GM19452 (cell line): Measurements from ENCODE around the gene PLCL2.
"Not testable (repeated sequence)": the region's sequence is repeated elsewhere in the genome, so short reads cannot be mapped to it uniquely, and the experiment has no call there.

Experiments
- ATAC-seq: cut with Tn5 transposase; IDR thresholded peaks from one replicate; pipeline ENCODE4 v1.9.1; 2021; ENCODE audit not compliant: unreplicated experiment

Gene PLCL2

GRCh38 chr3:17065881-17066280 is 181.1 kb downstream of the PLCL2 start:
- ATAC-seq = no peak

- ATAC-seq = no peak
Measured at GRCh38 chr3:17069754-17070153, 185.0 kb downstream of the PLCL2 start.

DNA sequence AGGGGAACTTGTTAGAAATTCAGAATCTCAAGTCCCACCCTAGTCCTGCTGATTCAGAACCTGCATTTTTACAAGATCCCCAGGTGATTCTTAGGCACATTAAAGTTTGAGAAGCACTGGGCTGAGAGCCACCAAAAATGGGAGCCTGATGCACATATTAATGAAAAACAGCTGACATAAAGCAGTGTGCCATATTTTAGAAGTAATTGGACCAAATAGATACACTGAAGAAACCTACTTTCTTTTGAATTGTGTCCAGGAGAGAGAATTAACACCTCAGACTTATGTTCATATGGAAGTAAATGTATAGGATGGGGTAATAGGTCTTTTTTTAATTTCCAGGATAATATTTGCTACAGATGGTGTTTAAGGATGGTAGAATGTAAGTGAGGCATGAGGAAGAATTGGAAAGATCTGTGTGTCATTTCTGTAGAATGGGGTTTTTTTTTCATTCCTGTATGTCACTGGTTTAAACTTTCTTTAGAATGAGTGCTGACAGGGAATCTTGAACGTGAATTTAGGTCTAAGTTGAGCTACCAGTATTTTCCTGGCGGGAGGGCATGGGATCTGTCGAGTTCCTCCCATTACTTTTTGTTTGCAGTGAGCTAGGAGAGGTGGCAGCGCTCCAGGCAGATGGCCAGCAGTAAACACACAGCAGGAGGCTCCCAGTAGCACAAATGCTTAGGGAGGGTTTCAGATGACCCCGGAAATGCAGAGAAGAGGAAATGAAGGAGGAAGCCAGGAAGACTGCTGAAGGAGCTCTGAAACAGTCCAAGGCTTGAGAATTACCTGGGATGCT is 185.6 kb downstream of the PLCL2 start:
- no peak for ATAC-seq

DNA sequence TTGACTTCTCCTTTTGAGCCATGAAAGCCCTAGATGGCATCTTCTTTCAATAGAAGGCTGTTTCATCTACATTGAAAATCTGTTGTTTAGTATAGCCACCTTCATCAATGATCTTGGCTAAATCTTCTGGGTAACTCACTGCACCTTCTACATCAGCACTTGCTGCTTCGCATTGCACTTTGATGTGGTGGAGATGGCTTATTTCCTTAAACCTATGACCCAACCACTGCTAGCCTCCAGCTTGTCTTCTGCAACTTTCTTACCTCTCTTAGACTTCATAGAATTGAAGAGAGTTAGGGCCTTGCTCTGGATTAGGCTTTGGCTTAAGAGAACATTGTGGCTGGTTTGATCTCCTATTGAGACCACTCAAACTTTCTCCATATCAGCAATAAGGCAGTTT is 189.8 kb downstream of the PLCL2 start:
- ATAC-seq = no peak

GRCh38 chr3:17075358-17075757 is 190.6 kb downstream of the PLCL2 start:
- no peak for ATAC-seq

GRCh38 chr3:17075907-17076306 is 191.2 kb downstream of the PLCL2 start:
- no peak for ATAC-seq

GRCh38 chr3:17076940-17077605 is 192.3 kb downstream of the PLCL2 start:
- ATAC-seq = no peak

- ATAC-seq = no peak
Measured at GRCh38 chr3:17077606-17078005, 192.9 kb downstream of the PLCL2 start.

- ATAC-seq = no peak
Measured at GRCh38 chr3:17078926-17079465, 194.2 kb downstream of the PLCL2 start.

GRCh38 chr3:17079933-17080332 is 195.2 kb downstream of the PLCL2 start:
- no peak for ATAC-seq

DNA sequence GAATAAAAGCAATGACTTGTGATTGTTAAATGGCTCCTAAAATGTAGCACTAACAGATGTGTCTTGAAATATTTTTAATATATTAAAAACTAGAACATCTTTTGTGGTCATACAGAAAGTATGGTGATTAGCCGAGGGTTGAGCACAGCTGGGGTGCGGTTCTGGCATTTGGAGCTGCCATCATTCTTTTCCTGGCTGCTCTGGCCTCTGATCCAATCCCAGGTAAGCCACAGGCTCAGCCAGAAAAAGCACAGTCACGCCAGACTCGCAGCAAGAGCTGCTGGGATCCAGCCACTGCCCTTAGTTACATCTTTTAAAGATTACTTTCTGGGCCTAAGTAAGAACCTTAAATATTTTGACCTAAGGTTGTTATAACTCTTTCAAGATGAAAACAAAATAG is 196.8 kb downstream of the PLCL2 start:
- no peak for ATAC-seq

DNA sequence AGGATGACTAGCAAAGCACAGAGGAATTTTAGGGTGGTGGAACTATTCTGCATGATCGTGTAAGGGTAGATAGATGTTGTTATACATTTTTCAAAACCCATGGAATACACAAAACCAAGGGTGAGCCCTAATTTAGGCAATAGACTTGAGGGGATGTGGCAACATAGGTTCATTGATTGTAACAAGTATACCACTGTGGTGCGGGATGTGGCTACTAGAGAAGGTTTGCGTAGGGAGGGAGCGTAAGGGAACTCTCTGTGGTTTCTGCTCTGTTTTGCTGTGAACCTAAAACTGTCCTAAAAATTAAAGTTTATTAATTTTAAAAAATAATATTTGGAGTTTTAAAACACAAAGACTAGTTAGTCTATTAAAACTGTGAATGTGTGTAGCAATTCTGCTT is 202.8 kb downstream of the PLCL2 start:
- no peak for ATAC-seq

DNA sequence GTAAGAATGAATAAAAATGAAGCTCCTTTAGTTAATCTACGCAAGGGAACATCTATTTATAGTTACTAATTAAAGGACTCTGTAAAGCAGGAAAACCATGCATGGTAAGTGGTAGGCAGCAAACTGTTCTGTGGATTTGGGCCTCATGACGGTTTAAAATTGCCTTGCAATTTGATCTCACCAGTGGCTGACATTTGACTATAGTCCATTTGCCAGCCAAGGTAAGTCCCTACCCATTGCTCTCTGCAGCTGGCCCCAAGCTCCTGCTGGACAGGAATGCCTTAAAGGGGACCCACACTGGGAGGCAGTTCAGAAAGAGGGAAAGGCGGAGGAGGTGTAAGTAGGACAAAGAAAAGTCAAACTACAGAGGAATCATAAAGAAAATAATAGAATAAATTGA is 203.3 kb downstream of the PLCL2 start:
- ATAC-seq = no peak

- ATAC-seq = no peak
Measured at GRCh38 chr3:17088602-17089313, 204.0 kb downstream of the PLCL2 start.

DNA sequence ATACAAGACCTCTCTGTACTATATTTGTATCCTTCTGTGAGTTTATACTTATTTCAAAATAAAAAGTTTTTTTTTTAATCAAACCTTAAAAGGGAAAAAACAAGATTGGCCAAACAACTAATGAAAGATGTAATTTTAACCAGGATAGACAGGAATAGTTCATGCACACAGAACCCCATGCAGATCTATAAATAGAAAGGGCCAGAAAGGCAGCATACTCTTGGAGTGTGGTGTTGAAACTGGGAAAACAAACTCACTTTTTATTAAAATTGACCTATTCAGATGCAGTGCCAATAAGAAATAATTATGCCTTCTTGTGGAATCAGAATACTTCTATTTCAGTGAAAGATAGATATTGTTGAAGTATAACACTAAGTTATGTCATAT is 204.6 kb downstream of the PLCL2 start:
- no peak for ATAC-seq

DNA sequence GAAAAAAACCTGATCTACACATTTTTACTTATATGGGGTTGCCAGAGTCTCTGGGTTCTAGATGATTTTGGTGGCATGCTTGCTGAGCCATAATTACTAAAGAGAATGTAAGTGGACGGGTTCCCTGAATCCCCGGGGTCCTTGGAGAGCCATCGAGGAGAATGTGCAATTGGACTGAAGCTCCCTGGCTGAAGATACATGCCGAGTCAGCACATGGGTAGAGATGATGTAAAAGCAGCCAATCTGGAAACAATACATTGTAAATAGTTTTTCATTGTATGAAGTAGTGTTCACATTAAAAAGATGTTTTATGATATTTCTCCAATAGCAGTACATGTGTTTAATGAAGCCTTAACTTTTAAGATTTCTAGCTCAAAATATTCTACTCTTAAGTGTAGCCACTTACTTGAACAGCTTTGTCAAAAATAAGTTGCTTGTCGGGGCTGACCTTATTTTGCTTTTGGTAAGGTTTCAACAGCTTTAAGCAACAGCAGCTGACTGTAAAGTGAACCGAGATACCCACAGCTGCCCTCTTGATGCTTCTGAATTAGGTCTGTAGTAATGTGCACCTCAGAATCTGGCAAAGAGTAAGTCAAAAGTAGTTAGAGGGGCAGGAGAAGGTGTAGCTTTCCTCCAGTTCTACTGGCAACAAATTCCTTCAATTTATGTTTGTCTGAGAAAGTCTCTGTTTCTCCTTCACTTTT is 205.7 kb downstream of the PLCL2 start:
- ATAC-seq = no peak

DNA sequence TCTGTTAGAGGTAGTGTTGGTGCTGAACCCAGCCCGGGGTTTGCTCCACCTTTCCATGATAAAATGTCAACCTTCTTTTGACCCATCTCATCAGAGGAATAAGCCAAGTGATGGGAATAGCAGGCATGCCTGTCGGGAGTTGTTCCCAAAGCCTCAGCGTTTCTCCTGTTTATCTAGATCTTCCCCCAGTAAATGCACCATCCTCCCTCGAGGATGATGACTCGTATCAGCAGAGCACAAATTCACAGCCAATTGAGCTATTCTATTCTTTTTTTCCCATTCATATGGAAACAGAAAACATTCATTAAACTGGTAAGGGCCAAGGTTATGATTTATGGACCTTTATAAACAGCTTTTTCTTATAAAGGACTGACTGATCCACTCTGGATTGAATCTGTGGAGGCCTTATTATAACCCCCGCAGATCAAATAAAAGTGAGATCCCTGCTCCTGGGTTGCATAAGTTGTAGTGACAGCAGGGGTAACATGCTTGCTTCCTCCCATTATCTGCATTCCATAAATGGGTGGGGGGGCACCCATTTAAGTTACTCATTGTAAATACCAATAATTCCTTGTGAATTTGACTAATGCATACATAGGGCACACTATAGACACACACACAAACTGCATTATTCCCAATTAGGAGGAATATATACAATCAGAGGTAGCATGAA is 207.3 kb downstream of the PLCL2 start:
- ATAC-seq = no peak

DNA sequence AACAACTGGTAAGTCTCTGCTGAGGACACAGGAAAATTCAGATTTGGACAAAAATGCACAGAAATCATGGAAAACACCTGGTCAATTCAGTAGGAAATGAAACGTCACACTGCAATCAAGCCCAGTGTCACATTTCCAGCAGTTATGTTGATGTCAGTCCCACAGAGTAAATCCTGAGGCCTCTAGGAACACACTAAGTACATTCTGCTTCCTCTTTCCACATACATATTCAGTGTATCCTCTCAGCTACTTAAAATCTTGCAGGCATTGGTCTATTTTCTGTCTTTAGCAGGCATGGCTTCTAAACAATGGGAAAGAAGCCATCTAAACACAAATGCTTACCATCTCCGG is 207.8 kb downstream of the PLCL2 start:
- ATAC-seq = no peak

DNA sequence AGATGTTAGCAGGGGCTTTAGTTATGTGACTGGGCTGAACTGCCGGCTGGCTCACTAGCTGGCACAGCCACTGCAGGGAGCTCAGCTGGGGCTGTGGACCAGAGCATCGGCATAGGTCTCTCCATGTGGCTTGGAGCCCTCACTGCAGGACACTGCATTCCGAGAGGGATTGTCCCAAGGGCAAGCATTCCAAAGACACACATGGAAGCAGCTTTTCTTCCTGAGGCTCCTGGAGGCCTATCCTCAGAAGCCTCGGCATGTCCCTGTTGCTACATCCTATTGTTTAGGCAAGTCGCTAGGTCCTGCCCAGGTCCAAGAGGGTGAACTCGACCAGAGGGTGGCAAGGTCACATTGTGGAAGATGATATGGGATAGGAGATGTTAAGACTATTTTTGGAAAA is 209.8 kb downstream of the PLCL2 start:
- no peak for ATAC-seq

DNA sequence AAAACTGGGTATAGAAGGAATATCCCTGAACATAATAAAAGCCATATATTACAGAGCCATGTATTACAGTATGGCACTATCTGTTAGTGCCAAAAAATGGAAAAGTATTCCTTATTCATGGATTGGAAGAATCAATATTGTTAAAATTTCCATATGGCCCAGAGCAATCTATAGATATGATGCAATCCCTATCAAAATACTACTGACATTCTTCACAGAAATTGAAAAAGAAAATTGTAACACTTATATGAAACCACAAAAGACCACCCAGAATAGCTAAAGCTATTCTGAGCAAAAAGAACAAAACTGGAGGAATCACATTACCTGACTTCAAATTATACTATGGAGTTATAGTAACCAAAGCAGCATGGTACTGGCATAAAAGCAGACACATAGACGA is 218.8 kb downstream of the PLCL2 start:
- ATAC-seq = no peak

DNA sequence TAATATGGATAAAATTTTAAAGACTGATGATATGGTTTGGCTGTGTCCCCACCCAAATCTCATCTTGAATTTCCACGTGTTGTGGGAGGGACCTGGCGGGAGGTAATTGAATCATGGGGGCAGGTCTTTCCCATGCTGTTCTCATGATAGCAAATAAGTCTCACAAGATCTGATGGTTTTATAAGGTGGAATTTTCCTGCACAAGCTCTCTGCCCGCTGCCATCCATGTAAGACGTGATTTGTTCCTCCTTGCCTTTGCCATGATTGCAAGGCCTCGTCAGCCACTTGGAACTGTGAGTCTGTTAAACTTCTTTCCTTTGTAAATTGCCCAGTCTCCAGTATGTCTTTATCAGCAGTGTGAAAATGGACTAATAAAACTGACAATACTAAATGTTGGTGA is 222.0 kb downstream of the PLCL2 start:
- not testable (repeated sequence) for ATAC-seq
